ENCODE data around the gene PKDREJ.

PKDREJ gene

DNA sequence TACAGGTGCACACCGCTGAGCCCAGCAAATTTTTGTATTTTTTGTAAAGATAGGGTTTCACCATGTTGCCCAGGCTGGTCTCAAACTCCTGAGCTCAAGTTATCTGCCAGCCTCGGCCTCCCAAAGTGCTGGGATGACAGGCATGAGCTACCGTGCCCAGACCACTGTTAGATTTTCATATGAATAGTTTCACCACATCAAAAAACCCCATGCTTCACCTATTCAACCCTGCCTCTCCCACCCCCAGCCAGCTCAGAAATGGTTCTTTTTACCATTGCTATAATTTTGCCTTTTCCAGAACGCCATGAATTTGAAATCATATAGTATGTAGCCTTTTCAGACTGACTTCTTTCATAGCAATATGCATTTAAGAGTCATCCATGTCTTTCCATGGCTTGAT, 50.9 kb downstream of the PKDREJ start:
- TF ChIP-seq, protein P1, sequence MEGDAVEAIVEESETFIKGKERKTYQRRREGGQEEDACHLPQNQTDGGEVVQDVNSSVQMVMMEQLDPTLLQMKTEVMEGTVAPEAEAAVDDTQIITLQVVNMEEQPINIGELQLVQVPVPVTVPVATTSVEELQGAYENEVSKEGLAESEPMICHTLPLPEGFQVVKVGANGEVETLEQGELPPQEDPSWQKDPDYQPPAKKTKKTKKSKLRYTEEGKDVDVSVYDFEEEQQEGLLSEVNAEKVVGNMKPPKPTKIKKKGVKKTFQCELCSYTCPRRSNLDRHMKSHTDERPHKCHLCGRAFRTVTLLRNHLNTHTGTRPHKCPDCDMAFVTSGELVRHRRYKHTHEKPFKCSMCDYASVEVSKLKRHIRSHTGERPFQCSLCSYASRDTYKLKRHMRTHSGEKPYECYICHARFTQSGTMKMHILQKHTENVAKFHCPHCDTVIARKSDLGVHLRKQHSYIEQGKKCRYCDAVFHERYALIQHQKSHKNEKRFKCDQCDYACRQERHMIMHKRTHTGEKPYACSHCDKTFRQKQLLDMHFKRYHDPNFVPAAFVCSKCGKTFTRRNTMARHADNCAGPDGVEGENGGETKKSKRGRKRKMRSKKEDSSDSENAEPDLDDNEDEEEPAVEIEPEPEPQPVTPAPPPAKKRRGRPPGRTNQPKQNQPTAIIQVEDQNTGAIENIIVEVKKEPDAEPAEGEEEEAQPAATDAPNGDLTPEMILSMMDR (IDR thresholded peaks at IDR 0.05; ENCODE audit: low read length) = no peak
- TF ChIP-seq EZH2phosphoT487 (IDR thresholded peaks at IDR 0.05; ENCODE audit: low read length) (no peak), EZH2 (optimal IDR thresholded peaks at IDR 0.05; ENCODE audit: low read depth, low read length) (no peak)
- Histone ChIP-seq H3K27ac (ENCODE audit: low read length) (no peak overlapping the region), H3K27me3 (replicated peaks; ENCODE audit: insufficient read depth, low read length) (no peaks in the 10 kb centered on the region), H3K4me3 (ENCODE audit: low read length) (no peak overlapping the region), H4K20me1 (ENCODE audit: insufficient read depth, low read length) (no peaks in the 10 kb centered on the region), H3K4me1 (ENCODE audit: low read length) (no peaks in the 10 kb centered on the region), H3K9ac (ENCODE audit: low read length) (no peak overlapping the region), H3K36me3 (replicated peaks; ENCODE audit: insufficient read depth, low read length) (no peaks in the 10 kb centered on the region), H3K9me2 (replicated peaks; ENCODE audit: insufficient read depth, low read length) (no peaks in the 10 kb centered on the region), H3F3A (ENCODE audit: insufficient read depth, low read length) (no peaks in the 10 kb centered on the region), H3K9me3 (replicated peaks; ENCODE audit: insufficient read depth, low read length) (no peaks in the 10 kb centered on the region), H3K4me2 (ENCODE audit: low read depth, low read length) (no peak overlapping the region), H2AFZ (ENCODE audit: low read length) (no peak overlapping the region), H3K79me2 (ENCODE audit: low read length) (no peaks in the 10 kb centered on the region)
- no peak for DNase-seq

DNA sequence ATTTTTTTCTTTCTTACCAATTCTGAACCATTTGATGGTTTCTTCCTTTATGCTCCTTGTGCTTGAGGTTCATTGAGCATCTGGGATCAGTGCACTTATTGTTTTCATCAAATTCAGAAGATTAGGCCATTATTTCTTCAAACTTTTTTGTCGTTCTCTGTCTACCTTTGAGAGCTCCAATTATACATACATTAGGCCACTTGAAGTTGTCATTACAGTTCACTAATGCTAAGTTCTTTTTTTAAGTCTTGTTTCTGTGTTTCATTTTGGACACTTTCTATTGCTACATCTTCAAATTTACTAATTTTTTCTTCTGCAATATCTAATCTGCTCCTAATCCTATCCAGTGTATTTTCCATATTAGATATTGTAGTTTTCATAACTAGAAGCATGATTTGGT, 53.9 kb downstream of the PKDREJ start:
- Histone ChIP-seq H3K27me3 (replicated peaks; ENCODE audit: insufficient read depth, low read length) (no peaks in the 10 kb centered on the region), H3F3A (ENCODE audit: insufficient read depth, low read length) (no peaks in the 10 kb centered on the region), H3K79me2 (ENCODE audit: low read length) (no peaks in the 10 kb centered on the region), H3K27ac (ENCODE audit: low read length) (no peak overlapping the region), H2AFZ (ENCODE audit: low read length) (no peak overlapping the region), H3K9ac (ENCODE audit: low read length) (no peak overlapping the region), H3K4me2 (ENCODE audit: low read depth, low read length) (no peak overlapping the region), H3K9me3 (replicated peaks; ENCODE audit: insufficient read depth, low read length) (no peaks in the 10 kb centered on the region), H4K20me1 (ENCODE audit: insufficient read depth, low read length) (no peaks in the 10 kb centered on the region), H3K9me2 (replicated peaks; ENCODE audit: insufficient read depth, low read length) (no peaks in the 10 kb centered on the region), H3K4me1 (ENCODE audit: low read length) (no peaks in the 10 kb centered on the region), H3K4me3 (ENCODE audit: low read length) (no peak overlapping the region), H3K36me3 (replicated peaks; ENCODE audit: insufficient read depth, low read length) (no peaks in the 10 kb centered on the region)
- DNase-seq = no peak
- TF ChIP-seq EZH2phosphoT487 (IDR thresholded peaks at IDR 0.05; ENCODE audit: low read length) (no peak), EZH2 (optimal IDR thresholded peaks at IDR 0.05; ENCODE audit: low read depth, low read length) (no peak)
- TF ChIP-seq, protein P1 (IDR thresholded peaks at IDR 0.05; ENCODE audit: low read length) = no peak

Data from MM.1S (cell line).